ENCODE results near the gene HDAC10. TPM values are rescaled to one million over a fixed set of nuclear protein-coding genes. Genes with fewer than 3 reads are reported as not detected.

Gene HDAC10
- polyA plus RNA-seq, 1 of the 3 experiments (the other 2 are of a cell fraction): 51.9 TPM

GRCh38 chr22:50244420-50245213, 6.4 kb downstream of the HDAC10 start, which contains the start of gene TUBGCP6:
Gene TUBGCP6, minus strand, starts transcription at chr22:50245023. Its CDS starts 564 bp downstream, at chr22:50244459.
- DNase-seq: peak; percentile 94
- H3K27ac ChIP-seq (ENCODE audit: low read depth in 2 of 2, low read length in 1 of 2): peak within 1 kb of the TSS; percentile 81 to 96
- H3K36me3 ChIP-seq (replicated peaks in 1 of 2; ENCODE audit: control insufficient read depth in 1 of 2, insufficient read depth in 2 of 2, low read length in 1 of 2): peaks cover 5 to 27% of the 10 kb centered on the region in 2 experiments
- H3K4me1 ChIP-seq (ENCODE audit: control insufficient read depth in 1 of 2, insufficient read depth in 2 of 2, low read depth in 1 of 2, low read length in 1 of 2): peaks cover 5 to 58% of the 10 kb centered on the region in 2 experiments; a peak in 2 of 4 replicates
- ChIA-PET POLR2A (interaction anchor here (0.8 kb wide), 1 partner anchor 281 kb away, joined by 3 read pairs; the partner anchor contains the start of gene SCO2), CTCF (interaction anchor here (0.7 to 3.4 kb wide), 7 partner anchors 8 to 281 kb away, joined by 3 to 20 read pairs (median 4); partner anchors contain the start of genes DENND6B and SCO2)
- WGBS (ENCODE audit: low lambda C conversion rate): 0% methylated on average over 33 of the region's 76 CpGs
- H2AFZ ChIP-seq (ENCODE audit: low read depth): peak within 1 kb of the TSS; percentile 65; the same call in 1 of the 2 replicates
- no peaks in the 10 kb centered on the region for H3K9me2 ChIP-seq
- H3K4me2 ChIP-seq: peak within 1 kb of the TSS; percentile 85
- peaks cover 19% of the 10 kb centered on the region for H3F3A ChIP-seq (replicated peaks; ENCODE audit: insufficient read depth)
- peak within 1 kb of the TSS; percentile 84 for H3K9ac ChIP-seq
- H3K27me3 ChIP-seq (ENCODE audit: insufficient read depth): no peaks in the 10 kb centered on the region
- peaks cover 33% of the 10 kb centered on the region for H4K20me1 ChIP-seq (ENCODE audit: insufficient read depth)
- H3K79me2 ChIP-seq (ENCODE audit: insufficient read depth): peaks cover 77% of the 10 kb centered on the region
- H3K4me3 ChIP-seq (ENCODE audit: low read depth in 2 of 2, low read length in 1 of 2): peak within 1 kb of the TSS; percentile 84 to 92
- H3K9me3 ChIP-seq: no peaks in the 10 kb centered on the region
- TF ChIP-seq PBX3 (IDR thresholded peaks at IDR 0.05) (peak; percentile 94), ZBTB33 (IDR thresholded peaks at IDR 0.05; ENCODE audit: borderline replicate concordance, low read depth) (peak; percentile 95), JUND (IDR thresholded peaks at IDR 0.05) (no peak), FOXM1 (IDR thresholded peaks at IDR 0.05; ENCODE audit: low read depth) (no peak), EP300 (IDR thresholded peaks at IDR 0.05; ENCODE audit: borderline replicate concordance in 1 of 2, low read depth in 1 of 2, low read length in 1 of 2) (no peak), MEF2A (IDR thresholded peaks at IDR 0.05; ENCODE audit: borderline replicate concordance, low read depth) (no peak), MAX (IDR thresholded peaks at IDR 0.05; ENCODE audit: low read depth) (peak; percentile 97), RXRA (IDR thresholded peaks at IDR 0.05; ENCODE audit: borderline replicate concordance, low read depth) (no peak), SMC3 (IDR thresholded peaks at IDR 0.05; ENCODE audit: low read depth, low read length) (no peak), GABPA (IDR thresholded peaks at IDR 0.05; ENCODE audit: low read depth) (peak; percentile 95), TAF1 (IDR thresholded peaks at IDR 0.05; ENCODE audit: borderline replicate concordance, low read depth, low read length) (peak; percentile 75; the same call in 1 of the 2 replicates), SIN3A (IDR thresholded peaks at IDR 0.05; ENCODE audit: borderline replicate concordance, low read depth, low read length) (peak; percentile 74; the same call in 1 of the 2 replicates), CHD2 (IDR thresholded peaks at IDR 0.05; ENCODE audit: low read length, partially characterized antibody) (peak; percentile 97), RCOR1 (IDR thresholded peaks at IDR 0.05; ENCODE audit: low read length) (no peak; the same call in 1 of the 2 replicates), REST (IDR thresholded peaks at IDR 0.05; ENCODE audit: low read depth, low read length) (0 out of 2 replicates have a peak, but pooled peaks have one; percentile 24), MXI1 (IDR thresholded peaks at IDR 0.05; ENCODE audit: low read depth, low read length) (peak; percentile 93), ELF1 (IDR thresholded peaks at IDR 0.05) (peak; percentile 87), CTCF (IDR thresholded peaks at IDR 0.05) (peak; percentile 27; the same call in 1 of the 2 replicates), USF1 (IDR thresholded peaks at IDR 0.05; ENCODE audit: borderline replicate concordance, low read depth) (no peak), TCF12 (IDR thresholded peaks at IDR 0.05) (no peak), POLR2AphosphoS5 (IDR thresholded peaks at IDR 0.05; ENCODE audit: low read depth, low read length) (peak; percentile 88), FOXJ3 (CRISPR knock-in tag; IDR thresholded peaks at IDR 0.05) (no peak; the same call in 1 of the 2 replicates), RAD21 (IDR thresholded peaks at IDR 0.05; ENCODE audit: low read length) (no peak)
